AG04450 (cell line): Measurements from ENCODE around the gene CPB2. TPM values are rescaled to one million over a fixed set of nuclear protein-coding genes. Genes with fewer than 3 reads are reported as not detected.

Source experiments
- polyA plus RNA-seq: library from polyadenylated mRNA; depleted of rRNA; stranded (reverse); fragments of >200 nt; gene quantifications from 2 replicates; pipeline ENCODE4 v1.2.3, GENCODE V29; 2011; rRNA removed

CPB2 gene
- polyA plus RNA-seq, 1 experiment, result not detected

Other genes starting within 250 kb of the CPB2 start
- gene ZC3H13, start 52.3 kb downstream of the CPB2 start, polyA plus RNA-seq, result 10.6 and 14.0 TPM in 2 replicates
- gene LCP1, start 77.1 kb upstream of the CPB2 start, polyA plus RNA-seq, result not detected in 2 replicates
- not detected in 2 replicates for gene LRRC63, start 106.9 kb upstream of the CPB2 start, polyA plus RNA-seq